Astrocyte (in vitro differentiated cells and primary cell): ENCODE data around the gene F12. TPM values are rescaled to one million over a fixed set of nuclear protein-coding genes. Genes with fewer than 3 reads are reported as not detected.

ENCODE experiments used
- DNase-seq: peaks from one replicate; pipeline ENCODE4 v3.0.0-alpha.2; 2010; ENCODE audit warnings: low read depth
- FAIRE-seq: peaks from 2 replicates; lab custom pipeline; 2011; peaks lifted over from hg19 to GRCh38; lab: Jason Lieb, UNC
- H2AFZ ChIP-seq: 2 replicates; pipeline ENCODE4 v1.6.0; 2012; ENCODE audit warnings: low read depth, low read length, inconsistent platforms
- H3K27ac ChIP-seq: 2 replicates; pipeline ENCODE4 v1.5.1; 2011; ENCODE audit warnings: low read depth, low read length, inconsistent platforms
- H3K27me3 ChIP-seq: 2 replicates; pipeline ENCODE4 v1.6.0; 2011; ENCODE audit warnings: low read length, inconsistent platforms; ENCODE audit not compliant: insufficient read depth
- H3K36me3 ChIP-seq: 2 replicates; pipeline ENCODE4 v1.5.1; 2011; ENCODE audit warnings: low read length, inconsistent platforms; ENCODE audit not compliant: insufficient read depth
- H3K4me1 ChIP-seq: 2 replicates; pipeline ENCODE4 v1.5.1; 2011; ENCODE audit warnings: low read length, inconsistent platforms; ENCODE audit not compliant: insufficient read depth
- H3K4me2 ChIP-seq: 2 replicates; pipeline ENCODE4 v1.6.0; 2012; ENCODE audit warnings: low read length, inconsistent platforms
- H3K4me3 ChIP-seq: 2 replicates; pipeline ENCODE4 v1.5.1; 2011; ENCODE audit warnings: low read depth, mild to moderate bottlenecking, low read length, inconsistent platforms; ENCODE audit not compliant: insufficient read depth
- H3K79me2 ChIP-seq: 2 replicates; pipeline ENCODE4 v1.6.0; 2012; ENCODE audit warnings: mild to moderate bottlenecking, low read length, inconsistent platforms; ENCODE audit not compliant: insufficient read depth
- H3K9ac ChIP-seq: 2 replicates; pipeline ENCODE4 v1.6.0; 2012; ENCODE audit warnings: mild to moderate bottlenecking, low read length, inconsistent platforms
- H3K9me3 ChIP-seq: 2 replicates; pipeline ENCODE4 v1.5.1; 2012; ENCODE audit warnings: low read depth, mild to moderate bottlenecking, low read length, inconsistent platforms; ENCODE audit not compliant: insufficient read depth
- H4K20me1 ChIP-seq: 2 replicates; pipeline ENCODE4 v1.6.0; 2012; ENCODE audit warnings: low read length, inconsistent platforms; ENCODE audit not compliant: insufficient read depth
- H3K27ac Mint-ChIP-seq: one replicate; pipeline ENCODE4 v1.8.0; 2021; ENCODE audit warnings: mild to moderate bottlenecking, mixed read lengths; ENCODE audit not compliant: unreplicated experiment
- H3K27me3 Mint-ChIP-seq: one replicate; pipeline ENCODE4 v1.8.0; 2021; ENCODE audit warnings: low read depth, mixed read lengths; ENCODE audit not compliant: unreplicated experiment
- H3K36me3 Mint-ChIP-seq: one replicate; pipeline ENCODE4 v1.8.0; 2021; ENCODE audit warnings: low read depth, mixed read lengths; ENCODE audit not compliant: unreplicated experiment
- H3K4me1 Mint-ChIP-seq: one replicate; pipeline ENCODE4 v1.8.0; 2021; ENCODE audit warnings: low read depth, mixed read lengths; ENCODE audit not compliant: unreplicated experiment
- H3K4me3 Mint-ChIP-seq: one replicate; pipeline ENCODE4 v1.8.0; 2021; ENCODE audit warnings: mild to moderate bottlenecking, moderate library complexity, mixed read lengths; ENCODE audit not compliant: unreplicated experiment
- H3K9me3 Mint-ChIP-seq: one replicate; pipeline ENCODE4 v1.8.0; 2021; ENCODE audit warnings: mild to moderate bottlenecking, mixed read lengths; ENCODE audit not compliant: unreplicated experiment
- EZH2 ChIP-seq: IDR thresholded peaks from 2 replicates; pipeline ENCODE4 v1.6.1; 2012; ENCODE audit warnings: mild to moderate bottlenecking, low read length, inconsistent platforms; ENCODE audit not compliant: insufficient read depth
- total RNA-seq: library from RNA; stranded (reverse); gene quantifications from 2 replicates; pipeline ENCODE4 v1.2.1, GENCODE V29; 2021
- TF ChIP-seq, protein P1 (sequence below): IDR thresholded peaks from 2 replicates; pipeline ENCODE4 v1.5.1; 2011; ENCODE audit warnings: low read depth, mild to moderate bottlenecking, inconsistent platforms, low read length, moderate library complexity; ENCODE audit not compliant: insufficient read depth

F12 gene
- total RNA-seq, 1 donor from 2014 or later = 3.0 TPM

DNA sequence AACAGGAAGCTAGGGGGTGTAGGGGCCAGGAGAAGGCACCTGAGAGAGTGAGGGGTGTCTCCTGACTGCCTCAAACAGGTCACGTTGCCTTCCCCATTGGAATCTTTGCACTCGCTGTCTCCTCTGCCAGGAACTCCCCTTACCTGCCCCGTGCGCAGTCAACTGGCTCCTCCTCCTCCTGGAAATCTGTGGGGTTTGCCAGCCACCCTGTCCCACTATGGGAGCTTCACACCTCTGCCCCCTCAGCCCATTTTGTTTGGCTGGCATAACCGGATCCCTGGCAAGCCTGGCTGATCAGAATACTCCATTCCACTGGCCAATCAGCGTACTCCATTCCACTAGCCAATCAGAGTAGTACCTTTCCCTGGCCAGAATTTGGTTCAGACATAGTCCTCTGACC is 35.6 kb downstream of the F12 start:
- H3K36me3 Mint-ChIP-seq = peaks cover 9% of the 10 kb centered on the region
- Histone ChIP-seq H2AFZ (no peak overlapping the region), H3K4me3 (no peak overlapping the region), H4K20me1 (no peaks in the 10 kb centered on the region), H3K36me3 (no peaks in the 10 kb centered on the region), H3K9ac (no peak overlapping the region), H3K27me3 (no peaks in the 10 kb centered on the region), H3K4me2 (no peak overlapping the region), H3K79me2 (no peaks in the 10 kb centered on the region), H3K9me3 (no peaks in the 10 kb centered on the region), H3K4me1 (peaks cover 6% of the 10 kb centered on the region), H3K27ac (no peak overlapping the region)
- H3K27me3 Mint-ChIP-seq = peaks cover 18% of the 10 kb centered on the region
- FAIRE-seq = no peak
- DNase-seq = no peak
- H3K27ac Mint-ChIP-seq = no peak overlapping the region
- H3K9me3 Mint-ChIP-seq = peaks cover 3% of the 10 kb centered on the region
- H3K4me3 Mint-ChIP-seq = no peak overlapping the region
- no peaks in the 10 kb centered on the region for H3K4me1 Mint-ChIP-seq
- no peak for TF ChIP-seq EZH2
- TF ChIP-seq, protein P1, sequence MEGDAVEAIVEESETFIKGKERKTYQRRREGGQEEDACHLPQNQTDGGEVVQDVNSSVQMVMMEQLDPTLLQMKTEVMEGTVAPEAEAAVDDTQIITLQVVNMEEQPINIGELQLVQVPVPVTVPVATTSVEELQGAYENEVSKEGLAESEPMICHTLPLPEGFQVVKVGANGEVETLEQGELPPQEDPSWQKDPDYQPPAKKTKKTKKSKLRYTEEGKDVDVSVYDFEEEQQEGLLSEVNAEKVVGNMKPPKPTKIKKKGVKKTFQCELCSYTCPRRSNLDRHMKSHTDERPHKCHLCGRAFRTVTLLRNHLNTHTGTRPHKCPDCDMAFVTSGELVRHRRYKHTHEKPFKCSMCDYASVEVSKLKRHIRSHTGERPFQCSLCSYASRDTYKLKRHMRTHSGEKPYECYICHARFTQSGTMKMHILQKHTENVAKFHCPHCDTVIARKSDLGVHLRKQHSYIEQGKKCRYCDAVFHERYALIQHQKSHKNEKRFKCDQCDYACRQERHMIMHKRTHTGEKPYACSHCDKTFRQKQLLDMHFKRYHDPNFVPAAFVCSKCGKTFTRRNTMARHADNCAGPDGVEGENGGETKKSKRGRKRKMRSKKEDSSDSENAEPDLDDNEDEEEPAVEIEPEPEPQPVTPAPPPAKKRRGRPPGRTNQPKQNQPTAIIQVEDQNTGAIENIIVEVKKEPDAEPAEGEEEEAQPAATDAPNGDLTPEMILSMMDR = no peak

GRCh38 chr5:177372910-177373309 is 36.5 kb downstream of the F12 start:
- Histone ChIP-seq H3K4me1 (peaks cover 6% of the 10 kb centered on the region), H3K4me3 (no peak overlapping the region), H3K36me3 (no peaks in the 10 kb centered on the region), H3K79me2 (no peaks in the 10 kb centered on the region), H3K27me3 (peaks cover 4% of the 10 kb centered on the region), H3K9ac (no peak overlapping the region), H3K9me3 (no peaks in the 10 kb centered on the region), H3K4me2 (no peak overlapping the region), H4K20me1 (no peaks in the 10 kb centered on the region), H2AFZ (no peak overlapping the region), H3K27ac (no peak overlapping the region)
- no peak overlapping the region for H3K4me3 Mint-ChIP-seq
- H3K4me1 Mint-ChIP-seq = no peaks in the 10 kb centered on the region
- H3K9me3 Mint-ChIP-seq = peaks cover 3% of the 10 kb centered on the region
- TF ChIP-seq, protein P1 = no peak
- TF ChIP-seq EZH2 = no peak
- DNase-seq = no peak
- no peak for FAIRE-seq
- H3K27ac Mint-ChIP-seq = no peak overlapping the region
- H3K36me3 Mint-ChIP-seq = peaks cover 11% of the 10 kb centered on the region
- H3K27me3 Mint-ChIP-seq = peaks cover 17% of the 10 kb centered on the region

GRCh38 chr5:177372034-177372896 is 37.1 kb downstream of the F12 start:
- Histone ChIP-seq H3K9me3 (no peaks in the 10 kb centered on the region), H3K27ac (no peak overlapping the region), H3K27me3 (peaks cover 7% of the 10 kb centered on the region), H2AFZ (no peak overlapping the region), H4K20me1 (no peaks in the 10 kb centered on the region), H3K4me2 (no peak overlapping the region), H3K36me3 (no peaks in the 10 kb centered on the region), H3K9ac (no peak overlapping the region), H3K79me2 (no peaks in the 10 kb centered on the region), H3K4me1 (peaks cover 10% of the 10 kb centered on the region), H3K4me3 (no peak overlapping the region)
- peaks cover 11% of the 10 kb centered on the region for H3K36me3 Mint-ChIP-seq
- H3K4me1 Mint-ChIP-seq = no peaks in the 10 kb centered on the region
- peaks cover 3% of the 10 kb centered on the region for H3K9me3 Mint-ChIP-seq
- FAIRE-seq (no peak), DNase-seq (no peak)
- H3K4me3 Mint-ChIP-seq = no peak overlapping the region
- H3K27ac Mint-ChIP-seq = no peak overlapping the region
- TF ChIP-seq, protein P1 = no peak
- no peak for TF ChIP-seq EZH2
- peaks cover 17% of the 10 kb centered on the region for H3K27me3 Mint-ChIP-seq
